ENCODE measurements around the gene CCDC158.

DNA sequence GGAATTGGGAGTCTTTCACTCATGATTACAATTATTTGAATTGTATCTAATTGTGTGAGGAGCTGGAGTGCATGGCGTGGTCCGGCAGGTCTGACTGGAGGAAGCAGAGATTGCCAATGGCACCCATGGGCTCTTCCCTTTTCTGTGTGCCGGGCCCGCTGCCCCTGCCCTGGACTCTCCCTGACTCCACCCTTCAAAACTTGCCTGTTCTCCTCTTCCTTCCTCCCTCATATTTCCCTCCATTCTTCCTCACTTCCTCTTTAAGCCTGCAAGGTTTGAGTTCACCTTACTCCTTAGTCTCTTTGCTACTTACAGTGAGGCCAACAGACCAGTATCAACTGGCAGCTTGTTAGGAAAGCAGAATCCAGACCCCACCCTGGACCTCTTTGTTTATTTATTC is 120.9 kb downstream of the CCDC158 start:
- TF ChIP-seq, protein P1, sequence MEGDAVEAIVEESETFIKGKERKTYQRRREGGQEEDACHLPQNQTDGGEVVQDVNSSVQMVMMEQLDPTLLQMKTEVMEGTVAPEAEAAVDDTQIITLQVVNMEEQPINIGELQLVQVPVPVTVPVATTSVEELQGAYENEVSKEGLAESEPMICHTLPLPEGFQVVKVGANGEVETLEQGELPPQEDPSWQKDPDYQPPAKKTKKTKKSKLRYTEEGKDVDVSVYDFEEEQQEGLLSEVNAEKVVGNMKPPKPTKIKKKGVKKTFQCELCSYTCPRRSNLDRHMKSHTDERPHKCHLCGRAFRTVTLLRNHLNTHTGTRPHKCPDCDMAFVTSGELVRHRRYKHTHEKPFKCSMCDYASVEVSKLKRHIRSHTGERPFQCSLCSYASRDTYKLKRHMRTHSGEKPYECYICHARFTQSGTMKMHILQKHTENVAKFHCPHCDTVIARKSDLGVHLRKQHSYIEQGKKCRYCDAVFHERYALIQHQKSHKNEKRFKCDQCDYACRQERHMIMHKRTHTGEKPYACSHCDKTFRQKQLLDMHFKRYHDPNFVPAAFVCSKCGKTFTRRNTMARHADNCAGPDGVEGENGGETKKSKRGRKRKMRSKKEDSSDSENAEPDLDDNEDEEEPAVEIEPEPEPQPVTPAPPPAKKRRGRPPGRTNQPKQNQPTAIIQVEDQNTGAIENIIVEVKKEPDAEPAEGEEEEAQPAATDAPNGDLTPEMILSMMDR (conservative IDR thresholded peaks at IDR 0.05; ENCODE audit: low read depth in 2 of 2) = no peak
- TF ChIP-seq, protein P2, sequence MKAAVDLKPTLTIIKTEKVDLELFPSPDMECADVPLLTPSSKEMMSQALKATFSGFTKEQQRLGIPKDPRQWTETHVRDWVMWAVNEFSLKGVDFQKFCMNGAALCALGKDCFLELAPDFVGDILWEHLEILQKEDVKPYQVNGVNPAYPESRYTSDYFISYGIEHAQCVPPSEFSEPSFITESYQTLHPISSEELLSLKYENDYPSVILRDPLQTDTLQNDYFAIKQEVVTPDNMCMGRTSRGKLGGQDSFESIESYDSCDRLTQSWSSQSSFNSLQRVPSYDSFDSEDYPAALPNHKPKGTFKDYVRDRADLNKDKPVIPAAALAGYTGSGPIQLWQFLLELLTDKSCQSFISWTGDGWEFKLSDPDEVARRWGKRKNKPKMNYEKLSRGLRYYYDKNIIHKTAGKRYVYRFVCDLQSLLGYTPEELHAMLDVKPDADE (IDR thresholded peaks at IDR 0.05) = no peak
- no peak for TF ChIP-seq EZH2 (IDR thresholded peaks at IDR 0.05; ENCODE audit: low read depth, unreplicated experiment)
- TF ChIP-seq REST (IDR thresholded peaks at IDR 0.05; ENCODE audit: unreplicated experiment) = no peak
- no peak for TF ChIP-seq POLR2AphosphoS5 (IDR thresholded peaks at IDR 0.05; ENCODE audit: low read depth)
- TF ChIP-seq EZH2phosphoT487 (IDR thresholded peaks at IDR 0.05; ENCODE audit: unreplicated experiment) = no peak
- no peak for TF ChIP-seq ZNF462 (CRISPR knock-in tag; IDR thresholded peaks at IDR 0.05)
- no peak for TF ChIP-seq JUNB (IDR thresholded peaks at IDR 0.05; ENCODE audit: unreplicated experiment)
- no peak for TF ChIP-seq CREB1 (CRISPR knock-in tag; IDR thresholded peaks at IDR 0.05; ENCODE audit: low read depth)
- no peak for TF ChIP-seq ZNF331 (CRISPR knock-in tag; IDR thresholded peaks at IDR 0.05; ENCODE audit: low read depth)
